ENCODE results near the gene MYO3B.

MYO3B gene

DNA sequence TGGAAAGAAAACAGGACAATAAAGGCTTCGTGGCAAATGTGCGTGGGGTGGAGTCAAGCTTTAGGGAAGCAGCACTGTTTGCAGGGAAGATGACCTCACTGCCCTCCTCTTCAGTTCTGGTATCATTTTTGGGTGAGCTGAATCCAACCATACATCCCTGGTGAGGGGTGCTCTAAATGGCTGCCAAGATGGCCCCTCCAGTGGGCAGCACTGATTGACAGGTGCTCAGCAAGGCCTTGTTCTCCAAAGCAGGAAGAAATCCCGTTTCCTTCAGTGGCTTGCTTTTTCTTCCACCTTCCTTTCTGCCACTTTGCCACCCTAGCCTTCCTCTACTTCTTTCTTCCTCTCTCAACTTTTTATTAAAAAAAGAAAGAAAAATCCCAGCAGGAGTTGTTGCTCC, 404.4 kb downstream of the MYO3B start:
- DNase-seq (ENCODE audit: low spot score) = no peak
- TF ChIP-seq, protein P1, sequence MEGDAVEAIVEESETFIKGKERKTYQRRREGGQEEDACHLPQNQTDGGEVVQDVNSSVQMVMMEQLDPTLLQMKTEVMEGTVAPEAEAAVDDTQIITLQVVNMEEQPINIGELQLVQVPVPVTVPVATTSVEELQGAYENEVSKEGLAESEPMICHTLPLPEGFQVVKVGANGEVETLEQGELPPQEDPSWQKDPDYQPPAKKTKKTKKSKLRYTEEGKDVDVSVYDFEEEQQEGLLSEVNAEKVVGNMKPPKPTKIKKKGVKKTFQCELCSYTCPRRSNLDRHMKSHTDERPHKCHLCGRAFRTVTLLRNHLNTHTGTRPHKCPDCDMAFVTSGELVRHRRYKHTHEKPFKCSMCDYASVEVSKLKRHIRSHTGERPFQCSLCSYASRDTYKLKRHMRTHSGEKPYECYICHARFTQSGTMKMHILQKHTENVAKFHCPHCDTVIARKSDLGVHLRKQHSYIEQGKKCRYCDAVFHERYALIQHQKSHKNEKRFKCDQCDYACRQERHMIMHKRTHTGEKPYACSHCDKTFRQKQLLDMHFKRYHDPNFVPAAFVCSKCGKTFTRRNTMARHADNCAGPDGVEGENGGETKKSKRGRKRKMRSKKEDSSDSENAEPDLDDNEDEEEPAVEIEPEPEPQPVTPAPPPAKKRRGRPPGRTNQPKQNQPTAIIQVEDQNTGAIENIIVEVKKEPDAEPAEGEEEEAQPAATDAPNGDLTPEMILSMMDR (IDR thresholded peaks at IDR 0.05; ENCODE audit: extremely low read depth, insufficient read depth, missing control alignments) = no peak
- in situ Hi-C loops (cut with MboI; ENCODE audit: low pct_unique_long_range_greater_than_20kb, low sequenced_read_pairs, unreplicated experiment) = no loop called here

DNA sequence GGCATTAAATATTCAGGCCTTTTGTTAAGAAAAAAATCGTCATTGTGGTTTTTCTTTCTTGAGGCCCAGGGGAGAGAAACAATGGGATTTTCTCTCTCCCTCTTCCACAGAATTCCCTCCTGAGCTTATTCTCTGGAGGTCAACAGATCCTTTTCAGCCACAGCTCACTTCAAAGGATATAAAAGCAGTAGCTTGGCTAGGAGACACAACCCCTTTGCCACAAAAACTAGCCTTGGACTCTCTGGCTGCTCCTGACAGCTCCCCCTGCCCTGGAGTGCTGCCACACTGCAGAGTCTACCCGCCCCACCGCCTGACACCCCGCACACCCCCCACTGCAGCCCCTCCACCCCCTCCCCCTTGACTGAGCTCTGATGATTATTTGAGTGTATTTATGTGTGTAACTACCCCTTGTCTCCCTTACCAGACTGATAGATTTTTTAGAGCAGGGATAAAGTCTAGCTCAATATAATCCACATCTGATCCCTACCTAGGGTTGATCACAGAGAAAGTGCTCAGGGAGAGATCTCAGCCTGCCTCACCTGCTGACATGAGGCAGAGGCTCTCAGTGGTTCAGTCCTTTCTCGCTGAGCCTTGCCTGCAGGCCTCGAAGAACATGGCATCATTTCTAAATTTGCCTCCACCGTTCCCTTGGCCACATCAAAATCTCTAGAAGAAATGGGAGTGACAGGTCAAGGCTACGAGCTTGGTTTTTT, 405.0 kb downstream of the MYO3B start:
- TF ChIP-seq, protein P1 (IDR thresholded peaks at IDR 0.05; ENCODE audit: extremely low read depth, insufficient read depth, missing control alignments) = no peak
- no peak for DNase-seq (ENCODE audit: low spot score)
- in situ Hi-C loops (cut with MboI; ENCODE audit: low pct_unique_long_range_greater_than_20kb, low sequenced_read_pairs, unreplicated experiment) = no loop called here

DNA sequence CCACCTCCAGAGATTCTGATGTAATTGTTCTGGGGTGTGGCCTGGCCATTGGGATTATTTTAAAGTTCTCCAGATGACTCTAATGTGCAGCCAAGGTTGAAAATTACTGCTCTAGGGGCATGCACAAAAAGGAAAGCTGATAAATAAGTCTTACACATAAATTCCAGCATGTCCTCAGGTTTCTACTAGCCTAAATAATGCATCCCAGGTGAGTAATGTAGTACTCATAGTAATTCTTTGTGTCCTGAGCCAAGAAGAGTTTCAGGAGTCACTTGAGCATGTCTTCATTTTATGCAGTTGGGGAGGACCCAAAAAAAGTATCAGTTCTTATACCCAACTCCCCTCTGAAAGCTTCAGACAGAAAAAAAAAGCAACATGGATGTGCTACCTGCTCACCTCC, 407.1 kb downstream of the MYO3B start:
- no peak for DNase-seq (ENCODE audit: low spot score)
- TF ChIP-seq, protein P1 (IDR thresholded peaks at IDR 0.05; ENCODE audit: extremely low read depth, insufficient read depth, missing control alignments) = no peak
- in situ Hi-C loops (cut with MboI; ENCODE audit: low pct_unique_long_range_greater_than_20kb, low sequenced_read_pairs, unreplicated experiment) = no loop called here

DNA sequence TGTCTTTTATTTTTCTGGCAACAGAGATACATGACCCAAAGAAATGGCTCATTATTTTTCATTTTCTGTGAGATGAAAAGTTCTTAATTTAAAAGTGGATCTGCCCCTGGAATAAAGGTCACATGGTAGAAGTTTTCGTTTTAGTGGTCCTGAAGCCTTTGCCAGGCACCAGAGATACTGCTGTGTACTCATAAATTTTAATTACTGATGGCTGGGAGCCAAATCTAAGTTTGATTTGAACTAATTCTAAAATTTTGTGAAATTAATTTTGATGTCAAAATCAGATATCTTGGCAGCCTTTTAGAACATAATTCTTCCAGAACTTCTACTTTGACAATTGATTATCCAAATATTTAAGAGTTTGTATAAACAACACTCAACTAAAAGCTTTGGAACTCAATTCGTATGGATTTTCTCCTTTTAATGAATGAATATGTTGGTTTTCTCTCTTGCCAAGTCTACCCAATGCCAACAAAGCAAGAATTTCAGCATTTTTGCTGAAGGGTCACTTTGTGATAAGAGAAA, 408.7 kb downstream of the MYO3B start:
- in situ Hi-C loops (cut with MboI; ENCODE audit: low pct_unique_long_range_greater_than_20kb, low sequenced_read_pairs, unreplicated experiment) = no loop called here
- TF ChIP-seq, protein P1 (IDR thresholded peaks at IDR 0.05; ENCODE audit: extremely low read depth, insufficient read depth, missing control alignments) = no peak

DNA sequence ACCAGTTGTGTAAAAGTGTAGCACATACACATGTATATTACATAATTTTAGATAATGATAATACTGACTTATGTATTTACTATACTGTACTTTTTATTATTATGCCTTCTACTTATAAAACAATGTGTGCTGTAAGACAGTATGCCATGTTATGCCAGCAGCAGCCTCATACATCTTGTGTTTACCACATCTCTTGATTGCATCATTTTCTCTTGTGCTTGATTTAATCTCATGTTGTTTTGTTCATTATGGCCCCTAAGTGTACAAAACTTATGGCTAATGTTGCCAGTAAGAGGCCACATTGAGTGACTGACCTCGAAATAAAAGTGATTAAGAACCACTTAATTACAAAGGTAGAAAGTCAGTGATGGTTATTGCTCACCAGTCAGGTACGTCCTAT, 409.2 kb downstream of the MYO3B start:
- in situ Hi-C loops (cut with MboI; ENCODE audit: low pct_unique_long_range_greater_than_20kb, low sequenced_read_pairs, unreplicated experiment) = no loop called here
- TF ChIP-seq, protein P1 (IDR thresholded peaks at IDR 0.05; ENCODE audit: extremely low read depth, insufficient read depth, missing control alignments) = no peak
- no peak for DNase-seq (ENCODE audit: low spot score)

More for the DNA sequence above, 408.7 kb downstream of the MYO3B start:
- no peak for DNase-seq (ENCODE audit: low spot score)

DNA sequence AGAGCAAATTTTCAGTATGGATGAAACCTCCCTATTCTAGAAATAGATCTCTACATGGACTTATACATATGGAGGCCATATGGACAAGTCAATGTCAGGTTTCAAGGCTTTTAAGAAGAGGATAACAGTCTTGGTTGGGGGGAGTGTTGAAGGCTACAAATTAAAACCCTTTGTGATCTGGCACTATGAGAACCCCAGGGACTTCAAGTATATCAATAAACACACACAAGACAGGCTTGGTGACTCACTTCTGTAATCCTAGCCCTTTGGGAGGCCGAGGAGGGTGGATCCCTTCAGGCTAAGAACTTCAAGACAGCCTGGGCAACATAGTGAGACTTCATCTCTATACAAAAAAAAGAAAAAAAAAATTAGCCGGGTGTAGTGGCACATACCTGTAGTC, 410.0 kb downstream of the MYO3B start:
- no peak for DNase-seq (ENCODE audit: low spot score)
- in situ Hi-C loops (cut with MboI; ENCODE audit: low pct_unique_long_range_greater_than_20kb, low sequenced_read_pairs, unreplicated experiment) = no loop called here
- TF ChIP-seq, protein P1 (IDR thresholded peaks at IDR 0.05; ENCODE audit: extremely low read depth, insufficient read depth, missing control alignments) = no peak
